ENCODE measurements around the gene LDB2. TPM values are rescaled to one million over a fixed set of nuclear protein-coding genes. Genes with fewer than 3 reads are reported as not detected.

LDB2 gene
- total RNA-seq, 2 donors from 2014 or later = 11.4 to 14.5 TPM

DNA sequence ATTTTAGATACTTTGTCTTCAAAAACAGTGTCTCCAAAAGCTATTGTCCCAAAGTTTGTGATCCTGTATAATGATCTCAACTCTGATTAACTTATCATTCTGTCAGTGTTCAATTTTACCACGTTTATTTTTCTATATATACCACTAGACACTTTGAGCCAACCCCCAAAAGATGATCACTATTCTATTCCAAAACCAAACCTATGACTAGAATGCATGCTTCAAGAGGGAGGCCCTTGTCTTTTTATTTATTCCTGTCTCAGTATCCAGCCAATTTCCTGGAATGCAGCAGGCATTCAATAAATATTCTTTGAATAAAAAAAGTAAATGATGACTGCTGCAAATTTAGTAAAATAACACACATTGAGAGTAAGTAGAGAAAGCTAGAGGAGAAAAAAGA lies 275.6 kb downstream of the LDB2 start:
- 63 to 100% methylated on average over 1 of the region's 1 CpG for WGBS, 2 experiments (ENCODE audit: insufficient coverage in 1 of 2, insufficient read length in 1 of 2)
- Mint-ChIP-seq H3K4me3 (no peak overlapping the region), H3K9me3 (no peaks in the 10 kb centered on the region), H3K36me3 (ENCODE audit: low read depth) (no peaks in the 10 kb centered on the region), H3K27ac (no peak overlapping the region), H3K4me1 (peaks cover 13% of the 10 kb centered on the region), H3K27me3 (ENCODE audit: insufficient read depth) (peaks cover 1% of the 10 kb centered on the region)
- DNase-seq = no peak
- no peaks in the 10 kb centered on the region for H3K36me3 ChIP-seq (ENCODE audit: control insufficient read depth, insufficient read depth, low read length)
- H3K27me3 ChIP-seq (ENCODE audit: control insufficient read depth, insufficient read depth, low read length, poor library complexity, severe bottlenecking) = no peaks in the 10 kb centered on the region
- H3K4me1 ChIP-seq (ENCODE audit: control insufficient read depth, insufficient read depth, low read length) = peaks cover 10% of the 10 kb centered on the region
- peaks cover 13% of the 10 kb centered on the region for H3K9me3 ChIP-seq (ENCODE audit: control insufficient read depth, low read length)
- no peak overlapping the region for H3K4me3 ChIP-seq (ENCODE audit: low read length)
- TF ChIP-seq, protein P1, sequence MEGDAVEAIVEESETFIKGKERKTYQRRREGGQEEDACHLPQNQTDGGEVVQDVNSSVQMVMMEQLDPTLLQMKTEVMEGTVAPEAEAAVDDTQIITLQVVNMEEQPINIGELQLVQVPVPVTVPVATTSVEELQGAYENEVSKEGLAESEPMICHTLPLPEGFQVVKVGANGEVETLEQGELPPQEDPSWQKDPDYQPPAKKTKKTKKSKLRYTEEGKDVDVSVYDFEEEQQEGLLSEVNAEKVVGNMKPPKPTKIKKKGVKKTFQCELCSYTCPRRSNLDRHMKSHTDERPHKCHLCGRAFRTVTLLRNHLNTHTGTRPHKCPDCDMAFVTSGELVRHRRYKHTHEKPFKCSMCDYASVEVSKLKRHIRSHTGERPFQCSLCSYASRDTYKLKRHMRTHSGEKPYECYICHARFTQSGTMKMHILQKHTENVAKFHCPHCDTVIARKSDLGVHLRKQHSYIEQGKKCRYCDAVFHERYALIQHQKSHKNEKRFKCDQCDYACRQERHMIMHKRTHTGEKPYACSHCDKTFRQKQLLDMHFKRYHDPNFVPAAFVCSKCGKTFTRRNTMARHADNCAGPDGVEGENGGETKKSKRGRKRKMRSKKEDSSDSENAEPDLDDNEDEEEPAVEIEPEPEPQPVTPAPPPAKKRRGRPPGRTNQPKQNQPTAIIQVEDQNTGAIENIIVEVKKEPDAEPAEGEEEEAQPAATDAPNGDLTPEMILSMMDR (conservative IDR thresholded peaks at IDR 0.05) = no peak
- H3K27ac ChIP-seq (ENCODE audit: low read depth, low read length) = no peak overlapping the region
- H3K9ac ChIP-seq (ENCODE audit: extremely low read depth, low read length, poor library complexity, severe bottlenecking) = no peak overlapping the region

DNA sequence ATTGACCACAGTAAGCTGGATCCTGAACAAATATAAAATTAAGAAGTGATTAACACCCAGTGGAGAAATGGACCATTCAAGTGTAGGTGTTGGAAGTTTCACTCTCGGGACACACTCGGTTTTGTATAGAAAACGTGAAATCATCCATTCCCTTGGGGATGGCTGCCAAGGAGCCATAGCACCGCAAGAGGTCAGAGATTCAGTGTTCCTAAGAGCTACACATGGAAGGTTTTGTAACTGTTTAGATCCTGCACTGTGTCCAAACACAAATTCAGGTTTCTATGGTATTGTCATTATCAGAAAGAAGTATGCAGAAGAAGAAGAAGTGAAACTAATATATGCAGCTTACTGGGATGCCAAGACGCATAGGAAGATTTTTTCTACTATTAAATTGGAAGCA lies 281.0 kb downstream of the LDB2 start:
- Mint-ChIP-seq H3K27me3 (ENCODE audit: insufficient read depth) (no peaks in the 10 kb centered on the region), H3K4me1 (peaks cover 22% of the 10 kb centered on the region), H3K4me3 (no peak overlapping the region), H3K9me3 (peaks cover 8% of the 10 kb centered on the region), H3K27ac (no peak overlapping the region), H3K36me3 (ENCODE audit: low read depth) (no peaks in the 10 kb centered on the region)
- Histone ChIP-seq H3K9ac (ENCODE audit: extremely low read depth, low read length, poor library complexity, severe bottlenecking) (no peak overlapping the region), H3K27ac (ENCODE audit: low read depth, low read length) (no peak overlapping the region), H3K9me3 (ENCODE audit: control insufficient read depth, low read length) (peaks cover 12% of the 10 kb centered on the region), H3K36me3 (ENCODE audit: control insufficient read depth, insufficient read depth, low read length) (no peaks in the 10 kb centered on the region), H3K4me3 (ENCODE audit: low read length) (no peak overlapping the region), H3K4me1 (ENCODE audit: control insufficient read depth, insufficient read depth, low read length) (peaks cover 8% of the 10 kb centered on the region), H3K27me3 (ENCODE audit: control insufficient read depth, insufficient read depth, low read length, poor library complexity, severe bottlenecking) (no peaks in the 10 kb centered on the region)
- no peak for DNase-seq
- TF ChIP-seq, protein P1 (conservative IDR thresholded peaks at IDR 0.05) = no peak
- 96 to 100% methylated on average over 3 to 5 of the region's 5 CpGs for WGBS, 2 experiments (ENCODE audit: insufficient coverage in 1 of 2, insufficient read length in 1 of 2)

DNA sequence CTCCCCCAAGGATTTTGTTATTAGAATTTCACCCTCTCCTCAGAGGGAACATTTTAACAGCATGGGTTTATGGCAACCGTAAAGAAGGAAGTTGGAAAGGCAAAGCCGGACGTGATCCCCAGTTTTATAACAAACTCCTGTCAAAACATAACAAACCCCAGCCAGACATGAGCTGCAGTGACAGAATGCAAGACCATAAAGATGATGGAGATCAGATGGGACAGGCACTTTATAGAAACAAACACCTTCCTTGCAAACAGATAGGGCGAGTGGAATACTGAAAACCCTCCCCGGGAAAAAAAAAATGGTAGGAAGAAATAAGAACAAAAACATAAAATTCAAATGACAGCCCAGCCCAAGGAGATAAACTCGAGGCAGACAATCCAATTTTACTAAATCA lies 281.4 kb downstream of the LDB2 start:
- WGBS, 2 experiments (ENCODE audit: insufficient coverage in 1 of 2, insufficient read length in 1 of 2) = 96 to 100% methylated on average over 2 to 6 of the region's 6 CpGs
- peaks cover 20% of the 10 kb centered on the region for H3K4me1 Mint-ChIP-seq

More for the DNA sequence above, 281.4 kb downstream of the LDB2 start:
- Mint-ChIP-seq H3K4me3 (no peak overlapping the region), H3K27ac (no peak overlapping the region), H3K27me3 (ENCODE audit: insufficient read depth) (no peaks in the 10 kb centered on the region), H3K36me3 (ENCODE audit: low read depth) (no peaks in the 10 kb centered on the region), H3K9me3 (peaks cover 8% of the 10 kb centered on the region)
- Histone ChIP-seq H3K9ac (ENCODE audit: extremely low read depth, low read length, poor library complexity, severe bottlenecking) (no peak overlapping the region), H3K27me3 (ENCODE audit: control insufficient read depth, insufficient read depth, low read length, poor library complexity, severe bottlenecking) (no peaks in the 10 kb centered on the region), H3K4me3 (ENCODE audit: low read length) (no peak overlapping the region), H3K27ac (ENCODE audit: low read depth, low read length) (no peak overlapping the region), H3K36me3 (ENCODE audit: control insufficient read depth, insufficient read depth, low read length) (no peaks in the 10 kb centered on the region), H3K4me1 (ENCODE audit: control insufficient read depth, insufficient read depth, low read length) (peaks cover 4% of the 10 kb centered on the region), H3K9me3 (ENCODE audit: control insufficient read depth, low read length) (peaks cover 12% of the 10 kb centered on the region)
- TF ChIP-seq, protein P1 (conservative IDR thresholded peaks at IDR 0.05) = no peak
- no peak for DNase-seq
